Midbrain (tissue), 1 donor: Measurements from ENCODE around the gene SLC39A11.
"Not testable (repeated sequence)": the region's sequence is repeated elsewhere in the genome, so short reads cannot be mapped to it uniquely, and the experiment has no call there.

Experiments used
- DNase-seq: peaks from one replicate; lab custom pipeline; 2025; lab: John Stamatoyannopoulos, UW

Gene SLC39A11, protein sequence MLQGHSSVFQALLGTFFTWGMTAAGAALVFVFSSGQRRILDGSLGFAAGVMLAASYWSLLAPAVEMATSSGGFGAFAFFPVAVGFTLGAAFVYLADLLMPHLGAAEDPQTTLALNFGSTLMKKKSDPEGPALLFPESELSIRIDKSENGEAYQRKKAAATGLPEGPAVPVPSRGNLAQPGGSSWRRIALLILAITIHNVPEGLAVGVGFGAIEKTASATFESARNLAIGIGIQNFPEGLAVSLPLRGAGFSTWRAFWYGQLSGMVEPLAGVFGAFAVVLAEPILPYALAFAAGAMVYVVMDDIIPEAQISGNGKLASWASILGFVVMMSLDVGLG

DNA sequence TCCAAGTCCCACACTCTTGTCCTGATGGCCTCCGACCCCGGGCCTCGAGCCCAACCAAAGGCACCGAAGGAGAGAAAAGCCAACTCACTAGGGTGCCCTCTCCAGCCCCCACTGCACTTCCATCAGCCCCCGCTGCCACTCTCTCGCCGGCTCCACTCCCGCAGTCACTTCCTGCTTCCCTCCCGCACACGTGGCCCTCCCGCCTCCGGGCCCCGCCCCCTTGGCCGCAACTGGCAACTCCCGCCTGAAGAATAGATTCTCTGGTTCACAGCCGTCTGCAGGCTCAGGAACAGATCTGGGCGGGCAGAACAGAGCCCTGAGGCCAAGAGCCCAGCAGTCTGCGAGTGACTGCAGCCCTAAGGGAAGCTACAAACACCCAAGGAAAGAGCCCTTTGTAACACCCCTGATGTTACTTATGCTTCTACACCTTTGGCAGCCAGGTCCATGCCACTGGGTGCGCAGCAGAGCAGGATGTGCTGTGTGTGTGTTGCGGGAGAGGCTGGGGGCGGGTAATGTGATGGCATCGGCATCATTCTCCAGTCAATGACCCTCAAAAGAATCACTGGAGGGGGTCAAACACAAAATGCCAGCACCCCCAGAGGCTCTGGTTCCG is at the start of gene SLC39A11:
Gene SLC39A11, minus strand, starts transcription at position 166 of the 613 bp plus-strand sequence. CDS start 3,924 bp downstream, outside the sequence.
- peak; percentile 97 for DNase-seq

DNA sequence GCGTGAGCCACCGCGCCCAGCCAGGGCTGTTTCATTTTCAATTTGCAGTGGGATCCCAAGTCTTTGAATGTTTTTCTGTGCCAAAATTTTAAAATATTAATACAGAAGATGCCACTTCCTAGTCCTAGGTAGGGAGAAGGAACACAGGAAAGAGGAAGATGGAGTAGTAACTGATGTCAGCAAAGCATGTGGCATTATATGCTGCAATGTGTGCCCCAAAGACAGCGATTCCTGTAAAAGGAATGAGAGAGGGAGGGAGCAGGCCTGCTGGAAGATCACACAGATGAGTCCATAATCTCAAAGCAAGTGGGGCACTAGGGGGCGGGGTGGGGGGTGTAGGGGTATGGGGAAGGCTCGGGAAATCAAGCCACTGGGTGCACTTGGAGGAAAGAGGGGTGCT is 48.9 kb upstream of the SLC39A11 start:
- no peak for DNase-seq

DNA sequence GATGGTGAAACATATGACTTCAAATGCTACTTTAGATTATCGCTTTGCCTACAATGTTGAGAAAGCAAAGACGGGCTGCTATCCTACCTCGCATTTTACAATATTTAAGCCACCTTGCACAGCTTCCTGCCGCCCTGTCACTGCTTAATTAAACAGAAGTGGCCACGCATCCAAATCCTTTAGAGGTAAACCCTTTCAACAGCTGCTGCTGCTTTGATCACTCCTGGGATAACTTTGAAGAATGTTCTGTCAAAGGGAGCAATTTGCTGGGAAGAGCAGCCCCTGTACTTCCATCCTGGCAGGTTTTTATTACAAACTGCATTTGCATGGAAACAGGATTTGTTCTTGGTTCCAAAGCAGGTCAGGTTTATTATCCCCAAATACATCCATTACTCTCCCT is 48.1 kb upstream of the SLC39A11 start:
- DNase-seq = no peak

DNA sequence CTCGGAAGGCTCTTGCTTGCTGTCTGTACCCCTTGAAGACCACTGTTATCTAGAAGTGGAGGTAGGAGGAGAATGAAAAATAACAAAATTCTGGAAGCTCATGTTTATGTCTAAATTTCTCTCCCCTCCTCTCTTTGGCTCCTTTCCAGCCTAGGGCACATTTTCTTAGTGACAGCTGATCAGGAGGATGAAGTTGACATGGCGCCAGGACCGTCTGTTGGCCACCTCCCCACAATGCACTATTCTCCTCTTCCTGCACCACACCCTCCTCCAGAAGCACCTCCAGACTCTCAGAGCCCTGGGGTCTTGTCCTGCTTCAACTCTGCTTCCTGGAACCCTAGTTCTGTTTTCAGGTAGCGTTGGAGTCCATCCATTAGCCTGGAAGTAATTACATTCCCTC is 46.8 kb upstream of the SLC39A11 start:
- DNase-seq = no peak

DNA sequence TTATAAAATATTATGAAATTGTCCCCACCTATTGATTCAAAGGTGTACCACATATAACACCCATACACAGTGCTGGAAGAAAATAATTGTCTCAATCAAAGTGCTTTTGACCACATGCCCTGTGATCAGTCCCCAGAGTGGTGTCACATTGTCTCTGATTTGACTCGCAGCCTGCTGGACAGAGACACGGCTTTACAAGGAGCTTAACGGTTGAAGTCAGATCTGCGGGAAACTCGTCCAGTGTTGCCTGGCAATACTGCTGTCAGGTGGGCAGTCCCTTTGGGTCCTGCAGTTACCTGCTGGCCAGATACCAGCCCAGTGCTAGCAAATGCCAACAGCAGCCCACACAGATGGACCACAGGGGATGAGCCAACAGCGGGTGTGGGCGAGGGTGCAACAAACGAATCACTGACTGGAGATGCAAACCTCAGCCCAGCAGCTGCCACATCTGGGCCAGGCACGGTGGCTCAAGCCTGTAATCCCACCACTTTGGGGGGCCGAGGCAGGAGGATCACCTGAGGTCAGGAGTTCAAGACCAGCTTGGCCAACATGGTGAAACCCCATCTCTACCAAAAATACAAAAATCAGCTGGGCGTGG is 46.2 kb upstream of the SLC39A11 start:
- no peak for DNase-seq

DNA sequence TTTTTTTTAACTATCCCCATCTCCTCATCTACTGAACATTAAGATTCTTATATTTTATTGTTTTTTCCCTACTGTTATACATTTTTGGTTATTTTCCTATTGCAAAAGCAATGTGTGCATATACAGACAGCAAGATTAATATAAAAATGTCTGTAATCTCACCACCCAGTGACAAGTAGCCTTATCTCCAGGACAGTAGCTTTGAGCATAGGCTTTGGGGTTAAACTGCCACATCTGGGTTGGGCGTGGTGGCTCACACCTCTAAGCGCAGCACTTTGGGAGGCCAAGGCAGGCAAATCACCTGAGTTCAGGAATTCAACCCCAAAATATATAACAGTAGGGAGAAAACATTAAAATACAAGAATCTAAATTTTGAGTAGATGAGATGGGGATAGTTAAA is 44.9 kb upstream of the SLC39A11 start:
- no peak for DNase-seq

DNA sequence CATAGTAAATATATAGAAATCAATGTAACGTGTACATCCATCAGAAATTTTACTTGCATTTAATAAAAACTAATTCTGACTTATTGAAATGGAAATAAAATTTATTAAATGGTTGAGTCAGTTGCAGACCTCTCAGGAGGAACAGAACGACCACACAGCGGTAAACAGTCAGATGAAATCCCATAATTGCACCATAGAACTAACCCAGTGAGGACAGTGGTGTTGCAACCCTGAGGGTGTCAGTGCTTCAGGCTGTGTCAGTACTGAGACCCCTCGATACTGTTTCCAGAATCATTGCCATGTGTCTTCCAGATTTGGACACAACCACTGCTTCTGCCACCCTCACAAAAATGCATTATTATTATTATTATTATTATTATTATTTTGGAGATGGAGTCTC is 43.3 kb upstream of the SLC39A11 start:
- DNase-seq = no peak

DNA sequence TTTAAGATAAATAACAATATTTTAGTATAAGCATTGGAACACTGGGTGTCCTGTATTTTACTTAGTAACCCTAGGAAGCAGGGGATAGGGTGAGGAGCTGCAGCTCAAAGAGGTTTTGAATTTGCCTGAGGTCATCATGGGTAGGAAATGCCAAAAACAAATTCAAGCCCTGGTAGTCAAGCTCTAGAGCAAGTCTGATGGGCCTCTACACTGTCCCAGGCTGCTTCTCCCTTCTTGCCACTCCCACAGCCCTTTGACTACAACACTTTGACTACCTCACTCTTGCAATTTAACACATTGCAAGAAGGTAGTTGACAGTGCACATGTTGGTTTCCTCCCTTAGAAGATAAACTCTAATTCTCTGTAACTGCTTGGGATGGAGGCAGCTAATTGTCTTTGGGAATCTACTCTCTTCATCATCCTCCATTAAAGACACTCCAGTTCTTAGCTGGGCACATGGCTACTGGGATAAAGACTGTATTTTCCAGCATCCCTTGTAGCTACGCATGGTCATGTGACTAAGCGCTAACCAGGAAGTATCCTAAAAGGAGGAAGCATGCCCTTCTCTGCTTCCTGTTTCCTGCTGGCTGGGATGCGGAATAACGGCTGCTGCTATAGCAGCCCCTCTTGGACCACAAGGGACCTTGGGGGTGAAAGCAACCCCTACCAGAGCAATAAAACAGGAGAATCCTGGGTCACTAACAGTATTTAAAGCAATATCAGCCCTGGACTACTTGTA is 41.6 kb upstream of the SLC39A11 start:
- DNase-seq = no peak

DNA sequence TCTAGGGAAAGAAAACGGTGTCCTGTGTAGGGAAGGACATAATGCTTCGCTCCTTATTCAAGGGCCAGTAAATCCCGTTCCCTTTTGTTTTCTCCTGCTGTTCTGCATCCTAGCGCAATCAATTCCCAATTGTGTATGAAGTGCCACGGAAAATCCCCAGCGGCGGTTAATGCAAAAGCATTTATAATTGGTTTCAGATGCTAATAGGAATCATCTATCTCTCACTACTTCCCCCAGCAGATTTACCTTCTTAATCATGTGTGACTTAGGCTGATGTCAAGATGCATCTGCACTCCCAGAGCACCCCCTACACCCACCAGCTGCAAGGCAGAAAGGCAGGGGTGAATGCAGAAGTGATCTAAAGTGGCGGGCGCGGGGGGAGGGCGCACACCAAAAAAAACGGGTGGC is 39.6 kb upstream of the SLC39A11 start:
- no peak for DNase-seq

DNA sequence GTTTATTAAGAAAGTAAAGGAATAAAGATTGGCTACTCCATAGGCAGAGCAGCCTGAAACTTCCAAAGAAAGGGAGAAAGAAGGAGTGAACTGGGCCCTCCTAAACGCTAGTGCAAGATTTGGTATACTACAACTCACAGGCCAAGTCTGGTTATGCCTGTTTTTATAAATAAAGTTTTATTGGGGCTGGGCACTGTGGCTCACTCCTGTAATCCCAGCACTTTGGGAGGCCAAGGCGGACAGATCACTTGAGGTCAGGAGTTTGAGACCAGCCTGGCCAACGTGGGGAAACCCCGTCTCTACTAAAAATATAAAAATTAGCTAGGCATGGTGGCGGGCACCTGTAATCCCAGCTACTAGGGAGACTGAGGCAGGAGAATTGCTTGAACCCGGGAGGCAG is 39.0 kb upstream of the SLC39A11 start:
- not testable (repeated sequence) for DNase-seq

DNA sequence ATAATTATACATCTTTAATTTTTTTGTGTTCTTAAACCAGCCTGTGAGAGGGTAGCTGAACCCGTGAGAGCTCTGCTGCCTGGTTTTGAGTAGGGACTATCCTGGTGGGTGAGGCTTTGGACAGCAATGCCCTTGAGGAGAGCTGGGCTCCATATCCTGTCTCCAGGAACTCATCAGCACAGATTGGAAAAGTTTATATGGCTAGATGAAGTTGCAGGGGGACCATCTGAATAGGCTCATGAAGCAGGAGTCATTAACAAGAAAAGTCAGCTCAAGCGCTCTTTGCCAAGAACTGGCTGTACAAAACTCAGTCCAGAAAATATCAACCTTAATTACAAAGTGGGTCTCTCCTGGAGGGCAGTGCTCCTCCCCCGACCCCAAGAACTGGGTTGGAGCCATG is 38.5 kb upstream of the SLC39A11 start:
- no peak for DNase-seq

DNA sequence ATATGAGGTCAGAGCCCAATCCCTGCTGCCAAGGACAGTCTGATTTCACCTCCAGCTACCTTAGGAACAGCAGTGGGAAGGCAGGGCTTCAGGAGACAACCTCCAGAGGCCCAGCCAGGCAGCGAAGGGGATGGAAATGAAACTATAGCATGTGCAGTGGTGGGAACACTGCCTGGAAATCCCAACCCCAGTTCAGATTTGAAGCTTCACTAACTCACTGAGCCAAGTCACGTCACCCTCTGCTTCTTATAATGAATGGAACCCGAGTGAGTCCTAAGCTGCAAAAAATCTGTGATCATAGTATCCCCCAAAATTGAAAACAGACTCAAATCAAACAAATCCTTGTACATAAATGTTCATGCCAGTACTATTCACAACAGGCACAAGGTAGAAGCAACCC is 36.0 kb upstream of the SLC39A11 start:
- DNase-seq = no peak

DNA sequence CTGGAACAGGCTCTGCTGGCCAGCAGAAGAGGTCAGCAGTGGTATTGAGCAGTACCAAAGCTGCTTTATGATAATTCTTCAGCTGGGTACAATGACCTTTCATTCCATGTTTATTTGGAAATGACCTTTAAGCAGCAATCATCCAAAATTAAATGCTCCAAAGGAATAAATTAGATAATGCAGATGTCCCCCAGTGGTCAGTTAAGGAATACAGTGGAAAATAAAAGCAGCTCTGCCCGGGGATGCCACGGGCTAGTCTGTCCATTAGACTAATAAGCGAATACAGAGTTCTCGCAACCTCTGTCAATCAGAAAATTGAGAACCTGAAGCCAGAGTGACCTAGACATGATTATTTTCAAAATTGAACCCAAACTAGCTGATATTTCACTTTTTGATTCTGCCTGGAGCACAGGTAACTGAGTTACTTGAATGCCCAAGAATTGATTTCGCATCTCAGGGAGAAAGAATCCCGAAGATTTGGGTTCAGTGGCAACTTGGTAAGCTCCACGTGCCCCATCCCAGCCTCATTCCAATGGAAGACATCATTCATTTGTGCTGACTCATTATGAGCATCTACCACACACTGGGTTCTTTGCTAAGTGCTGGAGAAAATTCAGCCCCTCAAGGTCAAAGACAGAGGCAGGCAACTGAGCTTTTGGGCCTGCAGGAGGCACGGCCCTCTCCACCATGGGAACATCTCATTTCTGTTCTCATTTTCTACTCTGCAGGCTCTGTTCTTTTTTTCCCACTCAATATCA is 34.4 kb upstream of the SLC39A11 start:
- DNase-seq = no peak

DNA sequence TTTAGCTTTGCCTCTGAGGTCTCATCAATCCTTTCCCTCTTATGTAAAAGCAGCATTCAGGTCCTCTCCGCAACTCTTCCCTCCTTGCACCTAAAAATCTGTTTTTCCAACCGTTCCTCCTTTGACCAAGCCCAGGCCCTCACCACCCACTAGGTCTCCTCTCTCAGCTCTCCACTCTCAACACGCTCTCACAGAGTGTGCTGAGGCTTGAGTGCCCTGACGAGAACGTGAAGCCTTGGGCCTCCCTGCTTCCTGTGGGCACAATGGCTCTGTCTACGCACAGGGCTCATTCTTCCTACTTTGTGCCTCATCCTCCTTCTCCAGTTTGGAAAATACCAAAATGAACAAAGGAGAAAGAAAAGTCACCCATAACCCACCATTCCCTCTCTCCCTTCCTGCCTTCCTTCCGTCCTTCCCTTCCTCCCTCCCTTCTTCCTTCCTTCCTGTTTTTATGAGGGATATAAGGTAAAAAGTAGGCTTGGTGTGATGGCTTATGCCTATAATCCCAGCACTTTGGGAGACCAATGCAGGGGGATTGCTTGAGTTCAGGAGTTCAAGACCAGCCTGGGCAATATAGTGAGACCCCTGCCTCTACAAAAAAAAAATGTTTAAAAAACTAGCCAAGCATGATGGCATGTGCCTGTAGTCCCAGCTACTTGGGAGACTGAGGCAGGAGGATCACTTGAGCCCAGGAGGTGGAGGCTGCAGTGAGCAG is 31.3 kb upstream of the SLC39A11 start:
- no peak for DNase-seq

DNA sequence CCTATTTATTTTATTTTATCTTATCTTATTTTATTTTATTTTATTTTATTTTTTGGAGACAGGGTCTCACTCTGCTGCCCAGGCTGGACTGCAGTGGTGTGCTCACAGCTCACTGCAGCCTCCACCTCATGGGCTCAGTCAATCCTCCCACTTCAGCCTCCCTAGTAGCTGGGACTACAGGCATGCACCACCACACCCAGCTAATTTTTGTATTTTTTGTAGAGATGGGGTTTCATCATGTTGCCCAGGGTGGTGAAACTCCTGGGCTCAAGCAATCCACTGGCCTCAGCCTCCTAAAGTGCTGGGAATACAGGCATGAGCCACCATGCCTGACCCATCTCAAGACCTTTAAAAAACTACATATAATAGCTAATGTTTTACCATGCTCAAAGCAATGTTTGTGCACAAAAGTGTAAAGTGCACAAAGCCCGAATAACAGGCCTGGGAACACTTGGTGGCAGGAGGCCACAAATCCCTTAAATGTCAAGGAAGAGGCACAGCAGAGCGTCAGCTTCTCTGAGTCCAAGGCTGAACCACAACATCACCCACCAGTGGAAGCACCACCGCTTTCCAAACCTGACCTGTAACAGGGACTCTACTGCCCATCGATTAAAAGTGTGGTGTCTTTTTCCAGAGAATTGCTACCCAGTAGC is 30.6 kb upstream of the SLC39A11 start:
- DNase-seq = no peak

DNA sequence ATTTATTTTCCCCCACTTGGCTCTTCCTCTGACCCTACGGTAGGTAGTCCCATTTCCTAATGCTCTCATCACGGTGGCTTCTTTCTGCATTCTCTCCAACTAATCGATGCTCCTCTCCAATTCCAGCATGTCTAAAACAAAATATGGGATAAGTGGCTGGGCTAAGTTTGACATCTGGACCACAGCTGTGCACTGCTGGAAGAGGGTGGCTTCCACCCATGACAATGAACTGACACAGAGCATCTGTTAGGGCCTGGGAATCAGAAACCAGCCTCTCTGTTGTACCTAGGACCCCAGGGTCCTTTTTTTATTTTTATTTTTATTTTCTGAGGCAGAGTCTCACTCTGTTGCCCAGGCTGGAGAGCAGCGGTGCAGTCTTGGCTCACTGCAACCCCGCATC is 29.0 kb upstream of the SLC39A11 start:
- no peak for DNase-seq

DNA sequence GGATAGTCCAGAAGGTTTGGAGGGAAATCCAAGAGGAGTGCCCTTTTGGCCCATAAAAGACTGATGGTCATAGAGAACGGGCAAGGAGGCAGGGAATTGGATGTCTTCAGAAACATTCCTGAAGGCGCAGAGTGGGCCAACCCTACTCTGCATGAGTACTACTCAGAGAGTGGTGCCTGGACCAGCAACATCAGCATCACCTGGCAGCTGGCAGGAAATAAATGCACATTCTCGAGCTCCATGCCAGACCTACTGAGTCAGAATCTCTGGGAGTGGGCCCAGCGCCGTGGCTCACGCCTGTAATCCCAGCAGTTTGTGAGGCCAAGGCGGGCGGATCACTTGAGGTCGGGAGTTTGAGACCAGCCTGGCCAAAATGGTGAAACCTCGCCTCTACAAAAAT is 27.1 kb upstream of the SLC39A11 start:
- no peak for DNase-seq

DNA sequence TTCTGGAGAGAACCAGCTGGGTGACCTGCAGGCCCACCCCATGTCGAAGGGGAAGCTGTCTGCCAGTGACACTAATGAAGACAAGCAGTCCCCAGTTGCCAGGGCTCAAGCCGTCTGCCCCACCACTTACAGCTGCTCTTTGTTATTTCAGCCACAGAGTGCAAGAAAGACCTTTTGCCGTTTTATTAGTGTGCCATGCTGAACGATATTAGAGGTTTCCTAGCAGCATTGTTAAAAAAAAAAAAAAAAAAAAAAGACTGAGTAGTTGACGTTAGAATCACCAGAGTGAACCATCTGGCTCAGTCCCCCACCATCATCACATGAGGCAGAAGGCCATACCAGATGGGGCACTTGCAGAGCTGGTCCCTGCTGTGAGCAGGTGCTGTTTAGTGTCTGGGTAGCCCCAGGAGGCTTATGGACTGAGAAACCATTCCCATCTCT is 26.5 kb upstream of the SLC39A11 start:
- DNase-seq = no peak

DNA sequence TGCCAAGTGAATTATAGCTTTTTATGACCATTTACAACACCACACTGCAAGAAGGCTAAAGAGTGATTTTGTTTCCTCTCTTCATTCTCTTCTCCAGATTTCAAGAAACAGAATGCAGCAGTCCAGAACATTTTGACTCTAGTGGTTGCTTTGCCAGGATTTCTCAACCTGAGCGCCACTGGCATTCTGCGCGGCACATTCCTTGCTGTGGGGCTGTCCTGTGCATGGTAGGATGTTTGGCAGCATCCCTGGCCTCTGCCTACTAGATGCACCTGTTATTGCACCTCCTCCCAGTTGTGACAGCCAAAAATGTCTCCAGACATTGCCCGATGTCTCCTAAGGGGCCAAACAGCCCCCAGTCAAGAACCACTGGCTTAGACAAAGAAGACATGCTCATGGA is 25.7 kb upstream of the SLC39A11 start:
- DNase-seq = no peak

DNA sequence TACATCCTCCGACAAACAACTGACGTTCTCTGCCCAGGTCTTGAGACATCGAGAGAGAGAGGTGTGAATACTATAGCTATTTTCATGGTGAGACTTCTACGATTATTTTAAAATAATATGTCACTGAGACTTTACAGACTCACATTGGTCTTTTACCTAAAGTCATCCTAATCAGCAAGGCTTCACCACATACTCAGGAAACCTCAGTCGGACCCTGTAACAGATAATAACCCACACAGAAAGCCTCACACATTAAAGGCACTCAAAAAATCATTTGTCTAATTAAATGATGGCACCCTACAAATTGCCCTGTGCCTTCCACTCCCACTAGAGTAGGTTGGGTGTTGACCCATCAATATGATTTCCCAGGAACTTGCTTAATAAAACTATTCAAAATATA is 19.8 kb upstream of the SLC39A11 start:
- DNase-seq = no peak

DNA sequence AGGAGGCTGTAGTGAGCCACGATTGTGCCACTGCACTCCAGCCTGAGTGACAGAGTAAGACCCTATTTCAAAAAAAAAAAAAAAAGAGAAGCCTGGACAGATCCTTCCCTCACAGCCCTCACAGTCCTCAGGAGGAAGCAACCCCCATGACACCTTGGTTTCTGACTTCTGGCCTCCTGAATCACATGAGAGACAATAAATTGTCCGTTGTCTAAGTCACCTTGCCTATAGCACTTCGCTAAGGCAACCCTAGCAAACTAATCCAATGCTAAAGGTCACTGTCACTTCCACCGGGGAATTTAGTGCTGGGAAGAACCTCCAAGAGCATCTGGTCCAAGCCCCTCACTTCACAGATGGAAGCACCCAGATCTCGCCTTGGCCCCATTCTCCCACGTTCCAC is 18.9 kb upstream of the SLC39A11 start:
- no peak for DNase-seq
